Effector memory CD8-positive, alpha-beta T cell (primary cell): ENCODE results near the gene ACTA2.

ENCODE experiments used
- ATAC-seq: fragments of 150-1000 bp; cut with Tn5 transposase; replicated peaks from 2 replicates; pipeline ENCODE4 v1.10.0; 2021; ENCODE audit warnings: mild to moderate bottlenecking, moderate library complexity
- DNase-seq, 3 experiments: peaks; one replicate each; pipeline ENCODE4 v3.0.0; 2021
- H3K27ac Mint-ChIP-seq, 2 donors: one replicate each; pipeline ENCODE4 v1.8.0; 2022; ENCODE audit warnings: mild to moderate bottlenecking in 2 of 2, mixed read lengths in 2 of 2, moderate library complexity in 2 of 2
- H3K27me3 Mint-ChIP-seq, 2 donors: one replicate each; pipeline ENCODE4 v1.8.0; 2022; ENCODE audit warnings: mixed read lengths in 2 of 2
- H3K36me3 Mint-ChIP-seq: one replicate; pipeline ENCODE4 v1.8.0; 2022; ENCODE audit warnings: mild to moderate bottlenecking, moderate library complexity, mixed read lengths; ENCODE audit not compliant: insufficient read depth
- H3K4me1 Mint-ChIP-seq, 2 donors: one replicate each; pipeline ENCODE4 v1.8.0; 2022; ENCODE audit warnings: low read depth in 2 of 2, mixed read lengths in 2 of 2
- H3K4me3 Mint-ChIP-seq, 2 donors: one replicate each; pipeline ENCODE4 v1.8.0; 2022; ENCODE audit warnings: mild to moderate bottlenecking in 2 of 2, mixed read lengths in 2 of 2, moderate library complexity in 2 of 2
- H3K9me3 Mint-ChIP-seq, 2 donors: one replicate each; pipeline ENCODE4 v1.8.0; 2022; ENCODE audit warnings: mixed read lengths in 2 of 2

The ACTA2 gene

GRCh38 chr10:88989423-88989822, 36.9 kb upstream of the ACTA2 start:
- no peaks in the 10 kb centered on the region for H3K27me3 Mint-ChIP-seq
- H3K4me3 Mint-ChIP-seq, result peak overlapping the region; percentile 93 to 99
- H3K4me1 Mint-ChIP-seq, result peaks cover 35 to 49% of the 10 kb centered on the region in 2 donors
- peaks cover 3 to 8% of the 10 kb centered on the region in 2 donors for H3K9me3 Mint-ChIP-seq
- no peak for DNase-seq
- no peak for ATAC-seq
- peak overlapping the region; percentile 97 to 98 for H3K27ac Mint-ChIP-seq
- H3K36me3 Mint-ChIP-seq, result peaks cover 41% of the 10 kb centered on the region

- Mint-ChIP-seq H3K27me3 (no peaks in the 10 kb centered on the region), H3K4me1 (peaks cover 34 to 41% of the 10 kb centered on the region in 2 donors), H3K4me3 (no peak overlapping the region), H3K9me3 (peaks cover 3 to 8% of the 10 kb centered on the region in 2 donors), H3K36me3 (peaks cover 32% of the 10 kb centered on the region), H3K27ac (peak overlapping the region in 1 of 2 donors; percentile 44)
- DNase-seq (no peak), ATAC-seq (no peak)
Measured at GRCh38 chr10:88987840-88988239, 35.3 kb upstream of the ACTA2 start.

- no peaks in the 10 kb centered on the region for H3K27me3 Mint-ChIP-seq
- peaks cover 31% of the 10 kb centered on the region for H3K36me3 Mint-ChIP-seq
- DNase-seq (no peak), ATAC-seq (no peak)
- H3K4me1 Mint-ChIP-seq, result peaks cover 32 to 38% of the 10 kb centered on the region in 2 donors
- H3K4me3 Mint-ChIP-seq, result no peak overlapping the region
- peak overlapping the region in 1 of 2 donors; percentile 44 for H3K27ac Mint-ChIP-seq
- peaks cover 3 to 8% of the 10 kb centered on the region in 2 donors for H3K9me3 Mint-ChIP-seq
Measured at GRCh38 chr10:88987243-88987725, 34.7 kb upstream of the ACTA2 start.

GRCh38 chr10:88986549-88987242, 34.1 kb upstream of the ACTA2 start:
- H3K36me3 Mint-ChIP-seq, result peaks cover 30% of the 10 kb centered on the region
- no peaks in the 10 kb centered on the region for H3K27me3 Mint-ChIP-seq
- ATAC-seq (no peak), DNase-seq (peak in 1 of 3 experiments; percentile 14)
- peaks cover 3 to 8% of the 10 kb centered on the region in 2 donors for H3K9me3 Mint-ChIP-seq
- peak overlapping the region in 1 of 2 donors; percentile 44 for H3K27ac Mint-ChIP-seq
- H3K4me3 Mint-ChIP-seq, result no peak overlapping the region
- H3K4me1 Mint-ChIP-seq, result peaks cover 32 to 38% of the 10 kb centered on the region in 2 donors

- Mint-ChIP-seq H3K9me3 (peaks cover 3 to 8% of the 10 kb centered on the region in 2 donors), H3K27ac (peak overlapping the region in 1 of 2 donors; percentile 52), H3K27me3 (no peaks in the 10 kb centered on the region), H3K36me3 (peaks cover 9% of the 10 kb centered on the region), H3K4me3 (no peak overlapping the region), H3K4me1 (peaks cover 24 to 27% of the 10 kb centered on the region in 2 donors)
- no peak for DNase-seq
- ATAC-seq, result no peak
Measured at GRCh38 chr10:88984525-88984924, 32.0 kb upstream of the ACTA2 start.

GRCh38 chr10:88983939-88984338, 31.4 kb upstream of the ACTA2 start:
- Mint-ChIP-seq H3K4me1 (peaks cover 21% of the 10 kb centered on the region in 2 donors), H3K4me3 (no peak overlapping the region), H3K9me3 (peaks cover 3 to 8% of the 10 kb centered on the region in 2 donors), H3K27me3 (no peaks in the 10 kb centered on the region), H3K36me3 (peaks cover 6% of the 10 kb centered on the region), H3K27ac (peak overlapping the region; percentile 16 to 52)
- ATAC-seq, result no peak
- DNase-seq, result no peak

- DNase-seq (no peak), ATAC-seq (peak; percentile 57)
- Mint-ChIP-seq H3K4me1 (peaks cover 20 to 21% of the 10 kb centered on the region in 2 donors), H3K4me3 (no peak overlapping the region), H3K36me3 (peaks cover 6% of the 10 kb centered on the region), H3K27ac (peak overlapping the region in 1 of 2 donors; percentile 50), H3K9me3 (peaks cover 3 to 8% of the 10 kb centered on the region in 2 donors), H3K27me3 (no peaks in the 10 kb centered on the region)
Measured at GRCh38 chr10:88983206-88983605, 30.6 kb upstream of the ACTA2 start.

GRCh38 chr10:88982366-88982765, 29.8 kb upstream of the ACTA2 start:
- Mint-ChIP-seq H3K27me3 (no peaks in the 10 kb centered on the region), H3K4me1 (peaks cover 13 to 17% of the 10 kb centered on the region in 2 donors), H3K36me3 (peaks cover 6% of the 10 kb centered on the region), H3K27ac (no peak overlapping the region), H3K4me3 (no peak overlapping the region), H3K9me3 (peaks cover 3 to 8% of the 10 kb centered on the region in 2 donors)
- DNase-seq, result no peak
- ATAC-seq, result no peak

- peaks cover 11 to 14% of the 10 kb centered on the region in 2 donors for H3K4me1 Mint-ChIP-seq
- DNase-seq, result no peak
Measured at GRCh38 chr10:88981435-88981834, 28.9 kb upstream of the ACTA2 start.

GRCh38 chr10:88980800-88981199, 28.2 kb upstream of the ACTA2 start:
- DNase-seq (no peak), ATAC-seq (no peak)
- no peaks in the 10 kb centered on the region for H3K9me3 Mint-ChIP-seq
- H3K4me1 Mint-ChIP-seq, result peaks cover 13 to 14% of the 10 kb centered on the region in 2 donors
- no peak overlapping the region for H3K4me3 Mint-ChIP-seq
- no peak overlapping the region for H3K27ac Mint-ChIP-seq
- H3K27me3 Mint-ChIP-seq, result no peaks in the 10 kb centered on the region
- H3K36me3 Mint-ChIP-seq, result peaks cover 3% of the 10 kb centered on the region

More at GRCh38 chr10:88981435-88981834, 28.9 kb upstream of the ACTA2 start:
- Mint-ChIP-seq H3K27ac (no peak overlapping the region), H3K36me3 (peaks cover 5% of the 10 kb centered on the region), H3K9me3 (peaks cover 1 to 4% of the 10 kb centered on the region in 2 donors), H3K27me3 (no peaks in the 10 kb centered on the region), H3K4me3 (no peak overlapping the region)
- no peak for ATAC-seq

- no peak for DNase-seq
- H3K36me3 Mint-ChIP-seq, result peaks cover 3% of the 10 kb centered on the region
- no peak overlapping the region for H3K27ac Mint-ChIP-seq
- no peaks in the 10 kb centered on the region for H3K27me3 Mint-ChIP-seq
- H3K9me3 Mint-ChIP-seq, result no peaks in the 10 kb centered on the region
- ATAC-seq, result no peak
- peaks cover 9 to 14% of the 10 kb centered on the region in 2 donors for H3K4me1 Mint-ChIP-seq
- H3K4me3 Mint-ChIP-seq, result no peak overlapping the region
Measured at GRCh38 chr10:88980247-88980646, 27.7 kb upstream of the ACTA2 start.

- DNase-seq (no peak), ATAC-seq (no peak)
- Mint-ChIP-seq H3K4me1 (peaks cover 14 to 18% of the 10 kb centered on the region in 2 donors), H3K27me3 (no peaks in the 10 kb centered on the region), H3K9me3 (no peaks in the 10 kb centered on the region), H3K36me3 (peaks cover 9% of the 10 kb centered on the region), H3K27ac (peak overlapping the region in 1 of 2 donors; percentile 78), H3K4me3 (no peak overlapping the region)
Measured at GRCh38 chr10:88979603-88980002, 27.0 kb upstream of the ACTA2 start.

GRCh38 chr10:88979153-88979562, 26.6 kb upstream of the ACTA2 start:
- Mint-ChIP-seq H3K4me1 (peaks cover 14 to 18% of the 10 kb centered on the region in 2 donors), H3K4me3 (no peak overlapping the region), H3K36me3 (peaks cover 9% of the 10 kb centered on the region), H3K27me3 (no peaks in the 10 kb centered on the region), H3K27ac (peak overlapping the region in 1 of 2 donors; percentile 78), H3K9me3 (no peaks in the 10 kb centered on the region)
- ATAC-seq (no peak), DNase-seq (no peak)

- Mint-ChIP-seq H3K27ac (no peak overlapping the region), H3K36me3 (peaks cover 9% of the 10 kb centered on the region), H3K9me3 (no peaks in the 10 kb centered on the region), H3K4me3 (no peak overlapping the region), H3K27me3 (no peaks in the 10 kb centered on the region), H3K4me1 (peaks cover 10 to 13% of the 10 kb centered on the region in 2 donors)
- ATAC-seq (no peak), DNase-seq (no peak)
Measured at GRCh38 chr10:88978463-88978862, 25.9 kb upstream of the ACTA2 start.
